HG03135 (cell line): ENCODE measurements around the gene PGLYRP3.

Experiments
- ATAC-seq: cut with Tn5 transposase; IDR thresholded peaks from one replicate; pipeline ENCODE4 v1.9.1; 2021; ENCODE audit warnings: mild to moderate bottlenecking, moderate library complexity; ENCODE audit not compliant: unreplicated experiment

Gene PGLYRP3, protein sequence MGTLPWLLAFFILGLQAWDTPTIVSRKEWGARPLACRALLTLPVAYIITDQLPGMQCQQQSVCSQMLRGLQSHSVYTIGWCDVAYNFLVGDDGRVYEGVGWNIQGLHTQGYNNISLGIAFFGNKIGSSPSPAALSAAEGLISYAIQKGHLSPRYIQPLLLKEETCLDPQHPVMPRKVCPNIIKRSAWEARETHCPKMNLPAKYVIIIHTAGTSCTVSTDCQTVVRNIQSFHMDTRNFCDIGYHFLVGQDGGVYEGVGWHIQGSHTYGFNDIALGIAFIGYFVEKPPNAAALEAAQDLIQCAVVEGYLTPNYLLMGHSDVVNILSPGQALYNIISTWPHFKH

DNA sequence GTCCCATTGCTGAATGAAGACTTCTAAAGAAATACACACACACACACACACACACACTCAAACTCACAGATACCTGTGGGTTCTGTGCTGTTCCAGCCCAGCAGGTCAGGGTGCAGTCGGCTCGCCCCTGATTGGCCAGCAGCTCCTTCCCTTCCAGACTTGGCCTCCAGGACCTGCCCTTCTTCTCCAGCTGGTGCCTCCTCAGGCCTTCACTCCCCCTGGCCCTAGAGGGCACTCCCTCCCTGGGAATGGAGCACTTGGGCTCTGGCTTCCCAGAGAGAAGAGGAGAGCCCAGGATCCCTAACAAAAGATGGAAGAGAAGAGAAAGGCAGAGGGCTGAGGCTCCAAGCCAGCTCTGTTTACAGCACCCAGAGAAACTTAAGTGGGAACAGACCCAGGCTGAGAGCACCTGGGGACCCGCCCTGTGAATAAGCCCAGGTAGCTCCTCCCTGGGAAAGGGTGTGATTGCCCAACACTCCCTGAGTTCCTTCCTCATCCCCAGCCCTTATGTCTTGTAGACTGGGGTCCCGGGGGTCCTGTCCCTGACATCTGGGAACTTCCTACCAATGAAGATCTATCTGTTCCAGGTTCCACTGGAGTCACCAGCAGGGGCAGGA is at the start of gene PGLYRP3:
Gene PGLYRP3, minus strand, starts transcription at position 383 of the 617 bp plus-strand sequence. CDS start 2,287 bp downstream, outside the sequence.
- no peak for ATAC-seq

GRCh38 chr1:153362187-153362775 is 49.5 kb upstream of the PGLYRP3 start:
- ATAC-seq, result no peak

- no peak for ATAC-seq
Observed at GRCh38 chr1:153361480-153362109, 48.8 kb upstream of the PGLYRP3 start.

DNA sequence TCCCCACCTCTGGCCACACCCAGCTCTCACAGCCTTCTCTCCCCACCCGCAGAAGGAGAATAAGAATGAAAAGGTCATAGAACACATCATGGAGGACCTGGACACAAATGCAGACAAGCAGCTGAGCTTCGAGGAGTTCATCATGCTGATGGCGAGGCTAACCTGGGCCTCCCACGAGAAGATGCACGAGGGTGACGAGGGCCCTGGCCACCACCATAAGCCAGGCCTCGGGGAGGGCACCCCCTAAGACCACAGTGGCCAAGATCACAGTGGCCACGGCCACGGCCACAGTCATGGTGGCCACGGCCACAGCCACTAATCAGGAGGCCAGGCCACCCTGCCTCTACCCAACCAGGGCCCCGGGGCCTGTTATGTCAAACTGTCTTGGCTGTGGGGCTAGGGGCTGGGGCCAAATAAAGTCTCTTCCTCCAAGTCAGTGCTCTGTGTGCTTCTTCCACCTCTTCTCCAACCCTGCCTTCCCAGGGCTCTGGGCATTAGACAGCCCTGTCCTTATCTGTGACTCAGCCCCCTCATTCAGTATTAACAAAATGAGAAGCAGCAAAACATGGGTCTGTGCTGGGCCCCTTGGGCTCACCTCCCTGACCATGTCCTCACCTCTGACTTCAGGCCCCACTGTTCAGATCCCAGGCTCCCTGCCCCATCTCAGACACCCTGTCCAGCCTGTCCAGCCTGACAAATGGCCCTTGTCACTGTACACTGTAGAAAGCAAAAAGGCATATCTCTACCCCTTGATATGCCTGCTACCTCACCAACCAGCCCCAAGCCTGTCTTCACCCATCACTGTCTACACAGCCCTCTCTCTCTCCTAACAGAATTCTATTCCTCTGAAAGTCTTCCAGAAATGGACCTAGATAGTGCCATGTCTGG is 48.1 kb upstream of the PGLYRP3 start:
- no peak for ATAC-seq

- ATAC-seq, result no peak
Observed at GRCh38 chr1:153360190-153360589, 47.4 kb upstream of the PGLYRP3 start.

DNA sequence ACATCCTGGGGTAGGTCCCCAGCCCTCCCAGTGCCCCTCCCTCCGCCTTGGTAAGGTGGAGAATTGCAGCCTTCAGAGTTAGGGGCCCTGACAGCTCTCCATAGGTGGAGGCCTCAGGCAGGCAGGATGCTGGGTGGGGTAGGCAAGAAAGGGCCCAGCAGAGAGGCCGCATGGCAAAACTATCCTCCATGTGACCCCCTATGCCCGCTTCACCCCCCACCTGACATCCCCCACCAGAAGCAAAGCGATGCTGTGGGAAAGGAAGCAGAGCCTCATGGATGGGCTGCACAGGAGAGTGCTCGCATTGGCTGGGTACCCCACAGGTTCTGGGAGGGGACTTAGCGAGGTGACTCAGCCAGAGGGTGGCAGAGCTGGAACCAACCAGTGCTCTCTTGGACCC is 46.5 kb upstream of the PGLYRP3 start:
- ATAC-seq, result no peak

DNA sequence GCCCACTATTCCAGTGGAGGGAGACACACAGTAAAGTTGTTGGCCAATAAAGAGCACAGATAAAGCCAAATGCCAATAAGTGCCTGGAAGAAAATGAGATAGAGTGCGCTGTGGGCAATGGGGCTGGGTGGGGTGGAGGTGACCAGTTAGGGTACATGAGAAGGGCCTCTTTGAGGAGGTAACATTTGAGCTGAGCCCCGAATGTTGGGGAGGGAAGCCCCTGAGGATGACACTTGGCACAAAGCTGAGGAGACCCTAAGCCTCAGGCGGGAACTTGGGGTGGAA is 45.9 kb upstream of the PGLYRP3 start:
- ATAC-seq, result no peak

DNA sequence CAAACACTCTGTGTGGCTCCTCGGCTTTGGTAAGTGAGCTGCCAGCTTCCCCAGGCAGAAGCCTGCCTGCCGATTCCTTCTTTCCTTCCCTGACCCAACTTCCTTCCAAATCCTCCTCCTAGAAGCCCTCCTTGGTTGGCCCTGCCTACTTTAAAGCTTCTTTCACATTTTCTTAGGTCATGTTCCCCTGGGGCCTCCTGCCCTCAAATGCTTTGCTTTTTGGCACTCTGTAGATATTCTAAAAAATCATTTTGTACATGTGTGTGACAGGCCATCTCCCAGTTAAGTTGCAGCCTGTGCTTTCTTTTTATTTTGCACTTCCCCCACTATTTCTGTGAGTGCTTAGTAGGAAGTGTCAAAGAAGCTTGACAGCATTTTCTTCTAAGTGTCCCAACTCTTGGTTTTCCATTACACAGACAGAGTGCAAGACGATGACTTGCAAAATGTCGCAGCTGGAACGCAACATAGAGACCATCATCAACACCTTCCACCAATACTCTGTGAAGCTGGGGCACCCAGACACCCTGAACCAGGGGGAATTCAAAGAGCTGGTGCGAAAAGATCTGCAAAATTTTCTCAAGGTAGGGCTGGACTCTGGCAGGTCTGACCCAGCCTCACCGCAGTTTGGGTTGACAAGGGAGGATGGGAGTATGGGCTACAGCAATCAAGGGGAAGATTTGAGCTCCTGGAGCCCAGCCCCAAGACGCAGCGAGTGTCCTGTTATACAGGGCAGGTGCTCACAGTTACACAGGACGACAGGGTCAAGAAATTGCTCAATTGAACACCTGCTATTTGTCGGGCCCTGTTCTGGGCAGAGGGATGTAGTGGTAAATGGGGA is 45.3 kb upstream of the PGLYRP3 start, which contains the start of gene S100A9:
Gene S100A9, plus strand, starts transcription at position 2 of the 838 bp plus-strand sequence. Its CDS starts 430 bp downstream, at position 432.
- ATAC-seq, result no peak

GRCh38 chr1:153357076-153357852 is 44.5 kb upstream of the PGLYRP3 start:
- ATAC-seq, result no peak

- ATAC-seq, result no peak
Observed at GRCh38 chr1:153356392-153357075, 43.8 kb upstream of the PGLYRP3 start.

- ATAC-seq, result no peak
Observed at GRCh38 chr1:153355445-153356071, 42.8 kb upstream of the PGLYRP3 start.

GRCh38 chr1:153354515-153355193 is 41.9 kb upstream of the PGLYRP3 start:
- ATAC-seq, result no peak

DNA sequence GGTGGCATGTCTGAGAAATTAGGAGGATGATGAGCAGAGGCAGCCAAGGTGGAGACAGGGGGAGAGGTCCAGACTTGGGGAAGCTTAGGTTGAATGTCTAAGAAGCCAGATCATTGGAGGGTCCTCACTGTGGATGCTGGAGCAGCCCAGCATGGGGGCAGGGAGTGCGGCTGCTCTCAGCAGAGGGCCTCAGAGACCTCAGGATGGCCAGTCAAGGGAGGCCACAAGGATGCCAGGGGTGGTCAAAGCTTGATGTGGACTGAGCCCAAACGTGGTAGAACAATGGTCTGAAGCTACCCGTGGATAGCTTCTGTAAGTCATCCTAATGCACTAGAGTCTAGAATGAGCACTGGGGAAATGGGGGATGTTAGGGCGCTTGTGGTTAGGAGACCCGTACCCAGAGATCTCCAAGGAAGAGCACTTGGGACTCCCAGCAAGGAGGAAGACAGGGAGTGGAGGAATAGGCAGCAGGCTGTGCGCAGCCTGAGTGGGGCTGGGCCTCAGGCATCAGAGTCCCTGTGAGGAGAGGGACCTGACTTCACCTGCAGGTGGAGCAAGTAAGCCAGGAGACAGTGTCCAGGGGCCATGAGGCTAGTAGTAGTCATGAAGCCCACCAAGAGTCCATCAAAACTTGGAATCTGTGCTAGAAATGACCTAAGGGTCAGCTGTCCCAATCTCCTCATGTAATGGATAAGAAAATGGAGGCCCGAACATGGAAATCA is 40.6 kb upstream of the PGLYRP3 start:
- ATAC-seq, result no peak

GRCh38 chr1:153352523-153352922 is 39.8 kb upstream of the PGLYRP3 start:
- ATAC-seq, result no peak

DNA sequence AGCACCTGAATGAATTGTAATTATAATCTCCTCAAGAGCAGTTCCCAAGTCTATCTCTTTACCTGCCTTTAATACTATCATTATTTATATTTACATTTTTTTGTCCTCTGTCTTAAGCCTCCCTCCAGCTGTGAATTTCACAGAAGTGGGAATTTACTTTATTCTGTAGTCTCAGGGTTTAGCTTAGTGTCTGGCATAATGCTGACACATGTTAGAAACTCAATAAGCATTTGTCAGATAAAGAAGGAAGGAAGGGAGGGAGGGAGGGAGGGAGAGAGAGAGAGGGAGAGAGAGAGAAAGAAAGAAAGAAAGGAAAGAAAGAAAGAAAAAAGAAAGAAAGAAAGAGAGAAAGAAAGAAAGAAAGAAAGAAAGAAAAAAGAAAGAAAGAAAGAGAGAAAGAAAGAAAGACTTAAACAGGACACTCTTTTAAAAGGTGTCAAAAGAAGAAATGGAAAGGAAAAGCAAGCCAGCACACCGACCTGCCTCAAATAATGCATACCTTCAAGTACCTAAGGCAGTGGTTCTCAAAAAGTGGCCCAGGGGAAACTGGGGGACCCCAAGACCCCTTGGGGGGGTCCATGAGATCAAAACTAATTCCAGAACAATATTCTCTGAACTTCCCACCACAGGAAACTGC is 37.7 kb upstream of the PGLYRP3 start:
- no peak for ATAC-seq
